GM18508 (cell line): ENCODE data around the gene INPP4A.
"Not testable (repeated sequence)": the region's sequence is repeated elsewhere in the genome, so short reads cannot be mapped to it uniquely, and the experiment has no call there.

Source experiments
- ATAC-seq: cut with Tn5 transposase; IDR thresholded peaks from one replicate; pipeline ENCODE4 v1.9.1; 2021; ENCODE audit warnings: moderate number of reproducible peaks; ENCODE audit not compliant: insufficient read depth, unreplicated experiment

The INPP4A gene

DNA sequence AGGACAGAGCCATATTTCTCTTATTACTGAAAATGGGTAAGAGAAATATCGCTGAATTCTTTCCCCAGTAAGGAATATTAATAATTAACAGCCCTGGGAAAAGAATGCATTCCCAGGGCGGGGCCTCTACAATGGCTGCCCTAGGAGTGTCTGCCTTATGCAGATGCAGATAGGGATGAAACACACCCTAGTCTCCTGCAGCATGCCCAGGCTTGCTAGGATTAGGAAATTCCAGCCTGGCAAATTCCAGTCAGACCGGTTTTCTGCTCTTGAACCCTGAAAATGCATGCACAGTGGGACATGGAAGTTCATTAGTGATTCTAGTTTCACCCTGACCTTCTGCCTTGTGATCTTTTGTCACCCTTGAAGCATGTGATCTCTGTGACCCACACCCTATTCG lies 9.0 kb upstream of the INPP4A start:
- ATAC-seq = not testable (repeated sequence)

DNA sequence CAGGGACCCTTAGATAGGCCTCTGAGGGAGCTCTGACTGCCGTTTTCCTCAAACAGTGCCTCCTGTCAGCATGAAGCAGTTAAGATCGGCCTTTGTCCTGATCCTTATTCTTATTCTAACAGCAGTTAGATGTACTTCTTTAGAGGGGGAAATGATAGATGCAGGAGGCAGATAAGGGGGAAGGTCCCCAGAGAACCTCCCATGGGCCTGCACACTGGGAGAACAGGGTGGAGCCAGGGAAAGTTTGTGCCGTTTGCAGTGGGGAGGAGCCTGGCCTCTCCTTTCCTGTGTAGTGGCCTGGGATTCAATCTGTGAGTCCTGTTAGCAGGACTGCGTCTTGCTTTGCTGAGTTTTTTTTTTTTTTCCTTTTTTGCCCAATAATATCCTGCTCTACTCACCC lies 7.9 kb upstream of the INPP4A start:
- no peak for ATAC-seq

DNA sequence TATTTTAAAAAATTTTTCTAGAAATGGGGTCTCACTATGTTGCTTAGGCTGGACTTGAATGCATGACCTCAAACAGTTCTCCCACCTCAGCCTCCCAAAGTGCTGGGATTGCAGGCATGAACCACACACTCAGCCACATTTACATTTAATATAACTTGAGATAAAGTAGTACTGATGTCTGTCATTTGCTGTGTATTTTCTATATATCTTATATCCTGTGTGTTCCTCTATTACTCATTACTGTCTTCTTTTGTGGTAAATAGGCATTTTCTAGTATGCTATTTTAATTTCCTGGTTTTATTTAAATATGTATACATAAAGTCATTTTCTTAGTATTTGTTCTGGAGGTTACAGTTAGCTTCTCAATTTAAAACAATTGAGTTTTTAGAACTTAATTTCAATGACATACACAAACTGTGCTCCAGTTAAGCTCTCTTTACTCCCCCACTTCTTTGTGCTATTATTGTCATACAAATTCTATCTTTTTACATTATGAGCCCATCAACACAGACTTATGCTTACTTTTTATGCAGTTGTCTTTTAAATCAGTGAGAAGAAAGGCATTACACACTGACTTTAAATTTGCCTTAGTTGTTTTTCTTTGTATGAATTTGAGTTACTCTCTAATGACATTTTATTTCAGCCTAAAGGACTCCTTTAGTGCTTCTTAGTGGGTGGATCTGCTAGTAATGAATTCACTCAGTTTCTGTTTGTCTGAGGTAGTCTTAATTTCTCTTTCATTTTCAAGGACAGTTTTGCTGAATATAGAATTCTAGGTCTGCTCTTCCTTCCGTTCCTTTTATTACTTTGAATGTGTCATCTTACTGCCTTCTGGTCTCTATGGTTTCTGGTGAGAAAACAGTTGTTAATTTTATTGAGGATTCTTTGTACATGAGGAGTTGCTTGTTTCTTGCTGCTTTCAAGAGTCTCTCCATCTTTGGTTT lies 6.2 kb upstream of the INPP4A start:
- no peak for ATAC-seq

DNA sequence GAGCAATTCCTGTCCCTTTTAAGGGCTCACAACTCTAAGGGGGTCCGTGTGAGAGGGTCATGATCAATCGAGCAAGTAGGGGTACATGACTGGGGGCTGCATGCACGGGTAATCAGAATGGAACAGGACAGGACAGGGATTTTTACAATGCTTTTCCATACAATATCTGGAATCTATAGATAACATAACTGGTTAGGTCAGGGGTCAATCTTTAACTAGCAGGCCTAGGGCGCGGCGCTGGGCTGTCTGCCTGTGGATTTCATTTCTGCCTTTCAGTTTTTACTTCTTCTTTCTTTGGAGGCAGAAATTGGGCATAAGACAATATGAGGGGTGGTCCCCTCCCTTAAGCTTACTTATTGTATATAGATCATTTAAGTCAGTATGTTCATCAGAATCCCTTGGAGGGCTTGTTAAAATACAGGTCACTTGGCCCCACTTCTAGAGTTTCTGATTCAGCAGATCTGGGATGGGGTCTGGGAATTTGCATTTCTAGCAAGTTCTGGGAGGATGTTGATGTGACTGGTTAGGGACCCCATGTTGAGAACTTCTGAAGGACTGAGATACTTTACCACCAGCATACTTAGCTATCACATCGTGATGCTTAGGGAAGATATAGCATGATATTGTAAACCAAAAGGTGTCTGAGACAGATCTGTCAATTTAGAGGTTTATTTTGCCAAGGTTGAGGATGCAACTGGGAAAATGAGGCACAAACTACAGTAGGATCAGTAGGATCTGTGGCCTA lies 2.8 kb upstream of the INPP4A start:
- ATAC-seq = no peak

DNA sequence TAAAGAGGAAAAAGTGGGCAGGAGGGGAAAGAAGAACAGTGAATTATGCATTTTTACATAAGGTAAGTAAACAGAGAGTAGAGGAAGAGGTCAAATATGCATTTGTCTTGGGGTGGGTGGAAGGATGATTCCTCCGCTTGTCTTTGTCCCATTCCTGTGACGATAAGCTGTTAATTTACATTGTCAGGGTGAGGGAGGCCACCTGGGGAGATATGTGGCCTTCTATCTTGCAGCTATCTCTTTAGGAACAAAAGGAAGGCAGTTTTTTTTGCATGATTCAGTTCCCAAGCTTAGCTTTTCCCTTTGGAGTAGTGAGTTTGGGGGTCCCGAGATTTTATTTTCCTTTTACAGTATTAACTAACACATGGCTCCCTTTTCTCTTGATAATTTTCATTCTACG lies 2.2 kb upstream of the INPP4A start:
- ATAC-seq = no peak

DNA sequence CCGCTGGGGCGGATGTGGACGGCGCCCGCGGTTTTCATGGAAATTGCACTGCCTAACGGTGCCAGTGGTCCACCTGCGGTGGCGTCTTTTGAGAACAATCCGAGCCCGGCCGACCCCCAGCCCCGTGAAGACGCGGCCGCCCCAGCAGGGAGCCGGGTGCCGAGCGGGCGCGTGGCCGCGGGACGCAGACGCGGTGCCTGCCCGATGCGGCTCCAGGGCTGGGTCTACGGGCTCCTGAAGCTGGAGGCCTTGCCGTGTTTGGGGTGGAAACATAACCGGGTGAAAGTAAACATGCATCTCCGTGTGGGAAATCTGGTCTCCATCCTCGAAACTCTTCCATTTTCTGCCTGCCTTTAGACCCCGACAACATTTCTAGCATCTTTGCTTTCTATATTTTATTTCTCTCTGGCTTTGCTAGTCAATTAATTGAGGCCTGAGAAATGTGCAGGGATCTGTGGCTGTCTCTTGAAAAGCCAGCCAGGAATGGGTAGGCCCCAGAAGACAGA lies 572 bp downstream of the INPP4A start:
- no peak for ATAC-seq

DNA sequence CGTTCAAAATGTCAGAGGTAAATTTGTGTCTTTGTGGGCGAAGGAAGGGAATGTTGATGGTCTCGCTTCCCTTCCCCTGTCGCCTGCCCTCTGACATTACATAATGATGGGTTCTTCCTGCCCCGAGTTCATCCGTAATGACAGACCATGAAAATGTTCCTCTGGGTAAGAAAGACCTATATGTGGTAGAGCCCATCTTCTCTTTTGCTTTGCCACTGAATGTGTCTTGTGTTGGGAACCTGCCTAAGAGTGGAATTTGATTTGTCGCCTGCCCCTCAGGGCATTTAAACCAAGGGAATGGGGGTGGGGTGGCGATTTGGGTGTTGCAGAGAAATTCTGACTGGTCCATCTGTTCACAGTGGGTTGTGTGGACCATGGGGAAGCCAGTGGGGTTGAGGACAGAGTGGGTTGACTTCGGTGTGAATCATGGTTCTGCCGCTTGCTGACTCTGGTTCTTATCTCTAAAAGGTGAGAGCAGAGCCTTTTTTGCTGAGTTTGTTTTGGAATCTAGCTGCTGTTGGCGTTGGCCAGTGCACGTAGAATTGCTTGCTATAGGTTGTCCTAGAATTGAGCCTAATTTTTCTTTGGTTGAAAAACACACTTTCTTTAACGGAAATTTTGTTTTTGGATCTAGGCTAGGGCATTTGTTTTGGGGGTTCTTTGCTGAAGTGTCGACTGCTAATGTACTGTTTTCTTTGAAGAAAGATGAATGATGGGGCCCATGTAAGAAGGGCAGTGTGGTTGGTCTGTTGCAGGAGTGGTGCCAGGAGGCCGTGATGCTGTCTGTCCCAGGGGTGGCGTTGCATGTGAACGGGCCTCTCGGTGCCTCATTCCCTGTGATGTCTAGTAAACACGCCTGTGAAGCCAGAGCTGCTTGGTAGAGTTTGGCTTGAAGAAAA lies 1.3 kb downstream of the INPP4A start:
- ATAC-seq = no peak

DNA sequence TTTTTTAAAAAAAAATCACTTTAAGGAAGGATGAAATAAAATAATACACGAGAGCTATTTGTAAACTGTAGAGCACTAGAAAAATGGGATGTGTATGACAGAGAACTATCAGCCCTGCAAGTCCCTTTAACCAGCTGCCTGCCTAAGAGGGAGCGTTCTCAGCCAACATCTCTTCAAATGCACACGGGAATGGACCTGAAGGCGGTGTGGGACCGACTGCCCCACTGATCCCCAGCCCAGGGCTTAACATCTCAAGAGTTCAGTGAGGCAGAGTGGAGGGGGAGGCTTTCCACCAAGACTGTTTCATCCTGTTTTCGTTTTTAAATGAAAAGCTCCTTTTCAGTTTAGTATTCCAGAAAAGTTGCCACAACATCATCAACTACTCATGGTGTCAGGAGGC lies 2.2 kb downstream of the INPP4A start:
- ATAC-seq = no peak

DNA sequence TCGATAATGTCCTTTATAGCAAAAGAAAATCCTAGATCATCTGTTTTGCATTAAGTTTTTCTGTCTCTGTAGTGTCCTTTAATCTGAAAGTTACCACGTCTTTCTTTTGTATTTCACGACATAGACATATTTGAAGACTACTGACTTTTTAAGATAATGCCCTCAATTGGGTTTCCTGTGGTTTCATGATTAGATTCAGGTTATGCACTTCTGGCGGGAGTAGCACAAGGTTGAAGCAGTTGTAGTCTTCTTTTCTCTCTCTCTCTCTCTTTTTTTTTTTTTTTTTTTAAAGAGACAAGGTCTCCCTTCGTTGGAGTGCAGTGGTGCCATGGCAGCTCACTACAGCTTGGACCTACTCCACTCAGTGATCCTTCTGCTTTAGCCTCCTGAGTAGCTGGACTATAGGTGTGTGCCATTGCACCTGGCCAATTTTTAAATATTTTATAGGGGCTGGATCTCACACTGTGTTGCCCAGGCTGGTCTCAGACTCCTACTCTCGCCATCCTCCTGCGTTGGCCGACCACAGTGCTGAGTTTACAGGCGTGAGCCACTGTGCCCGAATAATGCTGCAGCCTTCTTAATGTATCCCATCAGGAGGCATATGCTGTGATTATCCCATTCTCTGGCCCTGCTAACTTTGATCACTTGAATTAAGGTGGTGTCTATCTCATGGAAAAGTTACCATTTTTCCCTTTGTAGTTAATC lies 3.9 kb downstream of the INPP4A start:
- no peak for ATAC-seq

DNA sequence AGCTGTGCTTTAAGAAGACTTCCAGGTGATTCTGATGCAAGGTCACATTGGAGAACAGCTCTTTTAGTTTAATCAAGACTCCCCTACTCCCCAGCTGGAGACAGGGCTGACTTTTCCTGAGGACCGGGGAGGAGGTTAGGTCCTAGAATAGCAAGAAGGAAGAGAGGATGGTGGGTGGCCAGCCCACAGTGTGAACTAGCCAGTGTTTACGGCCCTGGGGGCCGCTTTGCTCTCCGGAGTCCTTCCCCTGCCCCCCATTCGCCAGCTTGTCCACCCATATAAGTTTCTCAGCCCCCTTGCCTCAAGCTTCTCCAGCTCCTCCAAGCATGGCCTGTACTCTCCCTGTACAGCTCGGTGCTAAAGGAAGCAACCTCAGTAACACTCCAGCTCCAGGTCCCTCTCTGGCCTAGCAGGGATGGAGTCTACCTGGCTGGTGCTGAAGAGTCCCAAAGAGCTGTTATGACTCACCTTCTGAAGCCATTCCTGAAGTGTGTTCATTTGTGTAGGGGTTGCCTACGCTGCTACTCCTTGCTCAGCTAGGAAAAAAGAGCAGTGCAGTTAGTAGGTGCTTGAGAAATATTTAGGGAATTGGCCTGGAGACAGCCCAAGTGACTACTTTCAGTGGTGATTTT lies 7.9 kb downstream of the INPP4A start:
- no peak for ATAC-seq

DNA sequence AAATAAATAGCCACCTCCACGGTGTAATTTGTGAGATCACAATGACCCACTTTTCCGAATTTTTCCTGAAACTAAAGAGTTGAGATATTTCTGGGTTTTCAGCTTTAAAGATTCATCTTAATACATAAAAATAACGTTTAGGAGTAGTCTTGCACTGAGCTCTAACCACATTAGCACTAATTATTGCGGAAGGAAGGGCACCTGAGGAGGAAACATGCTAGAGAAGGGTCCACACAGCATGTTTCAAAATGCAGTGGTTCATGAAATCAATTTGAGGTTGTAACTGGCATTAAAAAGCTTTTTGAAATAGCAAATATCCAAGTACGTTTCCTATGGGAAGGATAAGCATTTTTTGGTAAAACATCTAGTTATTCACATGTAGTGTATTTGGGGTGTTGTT lies 8.4 kb downstream of the INPP4A start:
- ATAC-seq = no peak

DNA sequence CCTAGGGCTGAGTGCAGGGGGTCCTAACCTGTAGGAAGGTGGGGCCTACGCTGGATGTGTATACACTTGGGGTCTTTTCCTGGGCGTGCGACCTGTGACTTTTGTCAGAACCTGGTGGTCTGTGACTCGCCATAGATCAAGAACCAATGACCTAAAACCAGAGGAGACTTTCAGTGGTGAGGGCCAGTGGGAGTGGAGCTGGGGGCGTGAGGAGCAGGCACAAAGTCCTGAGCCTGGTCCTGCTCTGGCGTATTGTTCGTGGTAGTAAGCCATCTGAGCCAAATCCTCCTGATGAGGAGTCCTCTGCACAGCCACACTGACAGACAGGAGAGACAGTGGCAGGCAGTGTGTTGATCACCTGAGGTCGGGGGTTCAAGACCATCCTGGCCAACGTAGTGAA lies 8.9 kb downstream of the INPP4A start:
- no peak for ATAC-seq

DNA sequence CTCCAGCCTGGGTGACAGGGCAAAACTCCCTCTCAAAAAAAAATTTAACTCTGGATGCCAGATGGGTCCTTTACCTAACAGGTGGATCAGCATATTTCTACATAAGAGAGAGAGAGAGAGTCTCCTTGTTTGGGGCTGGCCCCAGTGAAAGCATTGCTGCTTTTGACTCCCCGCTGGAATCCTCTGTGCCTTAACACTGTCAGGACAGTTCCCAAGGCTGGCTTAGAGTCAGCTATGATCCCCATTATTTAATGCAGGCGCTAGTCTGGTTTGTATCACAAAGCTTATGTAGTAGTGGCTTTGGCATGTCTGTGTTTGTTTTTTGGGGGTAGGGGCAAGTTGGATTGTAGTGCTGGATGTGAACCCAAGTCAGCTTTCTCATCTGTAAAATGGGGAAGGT lies 9.4 kb downstream of the INPP4A start:
- ATAC-seq = no peak

DNA sequence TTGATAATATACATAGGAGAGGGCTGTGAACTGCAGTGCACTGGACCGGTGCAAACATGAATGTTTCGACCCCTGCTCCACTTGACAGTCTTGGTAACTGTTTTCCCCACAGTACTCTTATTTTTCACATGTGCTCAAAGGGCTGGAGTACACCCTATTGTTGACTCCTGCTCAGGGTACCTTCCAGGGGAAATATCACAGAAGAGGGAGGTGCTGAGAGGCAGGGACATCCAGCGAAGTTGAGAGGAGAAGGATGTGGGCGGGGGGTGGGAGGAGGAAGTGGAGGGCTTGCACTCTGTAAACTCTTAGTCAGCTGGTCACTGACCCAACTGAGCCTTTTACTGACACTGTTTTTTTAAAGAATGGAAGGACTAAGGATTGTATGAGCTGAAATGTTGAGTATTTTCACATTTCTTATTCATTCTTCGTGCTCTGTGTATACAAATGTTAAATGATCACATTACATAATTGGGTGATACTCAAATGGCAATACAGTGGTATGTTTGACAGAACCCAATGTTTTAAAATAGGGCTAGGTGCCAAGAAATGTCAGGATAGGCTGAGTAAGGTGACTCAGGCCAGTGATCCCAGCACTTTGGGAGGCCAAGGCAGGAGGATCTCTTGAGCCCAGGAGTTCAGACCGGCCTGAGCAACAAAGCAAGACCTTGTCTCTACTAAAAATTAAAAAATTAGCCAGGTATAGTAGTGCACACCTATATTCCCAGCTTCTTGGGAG lies 10.0 kb downstream of the INPP4A start:
- ATAC-seq = no peak

DNA sequence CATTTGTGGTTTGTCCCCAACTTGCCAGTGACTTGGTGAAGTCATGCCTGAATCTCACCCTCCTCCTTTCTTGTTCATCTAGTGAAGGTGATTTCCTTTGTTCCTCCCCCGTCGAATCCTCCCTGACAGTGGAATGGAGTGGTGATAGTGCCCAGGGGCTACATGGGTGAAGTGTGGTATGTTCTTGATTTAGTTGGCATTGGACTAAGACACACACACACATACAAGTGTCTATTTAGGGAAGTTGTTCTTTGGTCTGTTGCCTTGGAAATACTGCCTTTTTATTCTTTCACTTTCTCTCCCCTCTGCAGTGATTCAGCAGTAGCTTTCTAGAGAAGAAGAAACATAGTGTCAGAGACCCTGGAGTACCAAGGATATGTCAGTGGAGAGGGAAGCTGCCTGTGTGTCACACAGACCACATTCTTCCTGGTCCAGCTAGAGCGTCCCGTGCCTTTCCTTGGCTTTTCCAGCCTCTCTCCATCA lies 10.9 kb downstream of the INPP4A start:
- ATAC-seq = no peak

DNA sequence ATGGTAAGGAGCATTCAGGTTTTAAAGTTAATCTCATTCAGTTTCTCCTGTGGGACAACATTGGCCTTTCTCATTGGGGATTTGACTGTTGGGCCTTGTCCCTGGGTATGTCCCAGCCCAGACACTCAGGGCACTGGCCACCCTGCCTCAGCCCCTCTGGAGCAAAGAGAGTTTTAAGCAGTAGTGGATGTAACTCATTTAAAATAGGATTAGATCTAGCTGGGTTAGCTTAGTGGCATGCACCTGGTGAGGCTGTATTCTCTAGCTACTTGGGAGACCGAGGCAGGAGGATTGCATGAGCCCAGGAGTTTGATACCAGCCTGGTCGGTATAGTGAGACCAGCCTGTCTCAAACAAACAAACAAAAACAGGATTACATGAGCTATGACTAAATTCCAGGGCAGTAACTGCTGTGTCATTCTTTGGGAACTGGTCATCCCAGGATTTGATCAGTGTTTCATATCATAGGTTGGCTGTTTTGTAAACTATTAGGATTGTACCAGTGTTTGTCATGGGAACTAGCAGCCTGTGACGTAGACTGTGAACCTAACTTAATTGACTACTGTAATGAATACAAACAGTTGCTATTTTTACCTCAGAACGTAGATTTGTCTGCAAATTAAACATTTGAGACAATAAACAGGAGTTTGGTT lies 12.5 kb downstream of the INPP4A start:
- no peak for ATAC-seq

DNA sequence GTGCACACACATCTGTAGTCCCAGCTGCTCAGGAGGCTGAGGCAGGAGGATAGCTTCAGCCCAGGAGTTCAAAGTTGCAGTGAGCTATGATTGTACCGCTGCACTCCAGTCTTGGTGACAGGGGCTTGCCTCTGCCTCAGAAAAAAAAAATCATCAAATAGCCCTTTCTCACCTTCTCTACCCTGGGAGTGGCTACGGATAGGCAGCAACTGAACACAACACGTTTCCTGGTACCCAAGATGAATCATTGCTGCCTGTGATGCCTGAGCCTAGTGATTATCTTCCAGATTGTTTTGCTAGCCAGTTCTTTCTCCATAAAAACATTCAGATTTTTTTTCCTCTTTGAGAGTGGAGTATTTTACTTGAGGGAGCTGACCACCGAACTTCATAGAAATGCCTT lies 13.5 kb downstream of the INPP4A start:
- ATAC-seq = no peak
